ENCODE data around the gene APRT. TPM values are rescaled to one million over a fixed set of nuclear protein-coding genes. Genes with fewer than 3 reads are reported as not detected.
A peak's percentile ranks its signal among the peaks of the same experiment; 100 is the strongest.

APRT gene
- total and polyA plus RNA-seq, 9 of the 15 experiments (the other 6 are each of a cell fraction or from before 2014, with no cell fraction given), result 41.7 to 409 (median 146) TPM

- TF ChIP-seq REST (IDR thresholded peaks at IDR 0.05; ENCODE audit: borderline replicate concordance) (no peak), REST (CRISPR knock-in tag; IDR thresholded peaks at IDR 0.05; ENCODE audit: low read depth) (peak; percentile 34; the same call in 1 of the 2 replicates), ILK (tag; IDR thresholded peaks at IDR 0.05; ENCODE audit: borderline replicate concordance, low read depth) (no peak), DMBX1 (CRISPR knock-in tag; IDR thresholded peaks at IDR 0.05; ENCODE audit: borderline replicate concordance) (peak; percentile 16; the same call in 1 of the 2 replicates), MAZ (CRISPR knock-in tag; conservative IDR thresholded peaks at IDR 0.05 in 1 of 2, IDR thresholded peaks at IDR 0.05 in 1 of 2) (0 out of 4 replicates have a peak, but pooled peaks of 1 of the 2 experiments have one; percentile 6), ZBTB40 (IDR thresholded peaks at IDR 0.05) (peak; percentile 49; the same call in 1 of the 2 replicates), ZBTB40 (CRISPR knock-in tag; IDR thresholded peaks at IDR 0.05) (no peak), SOX6 (IDR thresholded peaks at IDR 0.05) (no peak), ATF2 (CRISPR knock-in tag; IDR thresholded peaks at IDR 0.05) (no peak)
Measured at GRCh38 chr16:88771294-88771772, 40.4 kb downstream of the APRT start (continued).
